ENCODE data around the gene C1RL. TPM values are rescaled to one million over a fixed set of nuclear protein-coding genes. Genes with fewer than 3 reads are reported as not detected.
A peak's percentile ranks its signal among the peaks of the same experiment; 100 is the strongest.

C1RL gene
- total RNA-seq, 4 donors from 2014 or later: 39.6 to 261 (median 65.0) TPM

DNA sequence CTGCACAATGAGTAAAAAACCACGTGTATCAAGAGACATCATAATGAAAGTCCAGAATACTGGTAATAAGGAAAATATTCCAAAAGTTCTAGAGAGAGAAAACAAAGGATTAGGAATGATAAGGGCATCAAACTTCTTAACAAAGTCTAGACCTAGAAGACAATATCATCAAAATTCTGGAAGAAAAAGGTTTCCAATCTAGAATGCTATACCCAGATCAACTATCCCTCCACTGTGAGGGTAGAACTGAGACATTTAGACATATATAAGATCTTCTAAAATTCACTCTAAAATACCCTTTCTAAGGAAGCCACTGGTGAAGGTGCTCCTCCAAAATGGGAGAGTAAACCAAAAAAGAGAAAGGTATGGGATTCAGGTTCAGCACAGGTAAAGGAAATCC, 2.9 kb downstream of the C1RL start:
- TF ChIP-seq POLR2AphosphoS5 (IDR thresholded peaks at IDR 0.05) (no peak), EP300 (IDR thresholded peaks at IDR 0.05; ENCODE audit: low read depth) (no peak), POLR2A (IDR thresholded peaks at IDR 0.05) (no peak)
- TF ChIP-seq, protein P1, sequence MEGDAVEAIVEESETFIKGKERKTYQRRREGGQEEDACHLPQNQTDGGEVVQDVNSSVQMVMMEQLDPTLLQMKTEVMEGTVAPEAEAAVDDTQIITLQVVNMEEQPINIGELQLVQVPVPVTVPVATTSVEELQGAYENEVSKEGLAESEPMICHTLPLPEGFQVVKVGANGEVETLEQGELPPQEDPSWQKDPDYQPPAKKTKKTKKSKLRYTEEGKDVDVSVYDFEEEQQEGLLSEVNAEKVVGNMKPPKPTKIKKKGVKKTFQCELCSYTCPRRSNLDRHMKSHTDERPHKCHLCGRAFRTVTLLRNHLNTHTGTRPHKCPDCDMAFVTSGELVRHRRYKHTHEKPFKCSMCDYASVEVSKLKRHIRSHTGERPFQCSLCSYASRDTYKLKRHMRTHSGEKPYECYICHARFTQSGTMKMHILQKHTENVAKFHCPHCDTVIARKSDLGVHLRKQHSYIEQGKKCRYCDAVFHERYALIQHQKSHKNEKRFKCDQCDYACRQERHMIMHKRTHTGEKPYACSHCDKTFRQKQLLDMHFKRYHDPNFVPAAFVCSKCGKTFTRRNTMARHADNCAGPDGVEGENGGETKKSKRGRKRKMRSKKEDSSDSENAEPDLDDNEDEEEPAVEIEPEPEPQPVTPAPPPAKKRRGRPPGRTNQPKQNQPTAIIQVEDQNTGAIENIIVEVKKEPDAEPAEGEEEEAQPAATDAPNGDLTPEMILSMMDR (IDR thresholded peaks at IDR 0.05): no peak
- Histone ChIP-seq H3K4me3 (no peak overlapping the region), H3K36me3 (no peaks in the 10 kb centered on the region), H3K4me1 (peaks cover 12 to 22% (median 17%) of the 10 kb centered on the region in 4 donors), H3K27me3 (no peaks in the 10 kb centered on the region), H3K9me3 (peaks cover 0 to 7% of the 10 kb centered on the region in 2 donors), H3K27ac (no peak overlapping the region)
- DNase-seq: no peak
- intact Hi-C loops (cut with DNase I; ENCODE audit: low total_unique reads) (loop anchor here (10.0 kb wide), 1 partner anchor 141 kb away; no protein-coding TSS in a partner anchor), in situ Hi-C loops (cut with MboI; ENCODE audit: low pct_ligation_motif_present in 1 of 4, low pct_unique_long_range_greater_than_20kb in 1 of 4, low sequenced_read_pairs in 3 of 4) (loop anchor here (10.0 to 25.0 kb wide), 3 partner anchors 161 to 194 kb away; partner anchors contain the start of genes C12orf57 (in 3 of the 4), RNU7-1 (in 3 of the 4), ATN1 (in 2 of the 4) and ENO2 (in 1 of the 4))
- 88 to 90% methylated on average over 1 of the region's 1 CpG for WGBS, 2 donors (ENCODE audit: low coverage in 1 of 2)

DNA sequence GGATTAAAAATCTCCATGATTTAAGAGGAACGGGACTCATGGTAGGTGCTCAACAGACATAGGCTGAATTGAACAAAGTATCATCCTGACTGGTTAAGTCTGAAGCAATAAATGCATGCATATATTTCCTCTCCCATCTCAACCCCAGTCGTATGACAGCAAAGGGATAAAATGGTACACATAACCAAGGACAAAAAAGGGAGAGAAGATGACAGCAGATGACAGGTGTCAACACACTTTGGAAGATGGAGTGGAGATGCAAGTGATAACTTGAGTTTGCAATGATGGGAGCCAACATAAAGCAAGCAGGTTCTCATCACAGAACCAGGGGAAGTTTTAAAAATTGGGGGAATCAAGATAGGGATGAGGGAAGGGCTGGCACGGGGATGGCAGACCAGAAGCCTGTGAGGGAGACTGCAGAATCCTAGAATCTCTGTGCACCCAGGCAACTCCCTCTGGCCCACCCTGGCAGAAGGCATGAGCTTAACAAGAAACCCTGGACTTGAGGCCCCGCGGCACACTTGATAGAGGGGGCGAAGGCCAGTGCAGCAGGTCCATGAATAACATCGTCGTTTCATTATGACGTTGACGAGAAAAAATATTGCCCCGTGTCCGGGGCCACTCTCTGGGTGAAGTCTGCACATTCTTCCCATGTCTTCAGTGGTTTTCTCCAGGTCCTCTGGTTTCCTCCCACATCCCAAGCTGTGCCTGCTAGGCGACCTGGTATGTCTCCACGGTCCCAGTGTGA, 5.0 kb downstream of the C1RL start:
- 91 to 95% methylated on average over 9 to 14 of the region's 14 CpGs for WGBS, 2 donors (ENCODE audit: low coverage in 1 of 2)
- H3K27ac ChIP-seq: no peak overlapping the region
- DNase-seq: no peak
- intact Hi-C loops (cut with DNase I; ENCODE audit: low total_unique reads): loop anchor here (10.0 kb wide), 1 partner anchor 139 kb away; no protein-coding TSS in a partner anchor
- H3K9me3 ChIP-seq: peaks cover 0 to 7% of the 10 kb centered on the region in 2 donors
- H3K4me3 ChIP-seq: no peak overlapping the region
- H3K4me1 ChIP-seq: peaks cover 8 to 15% (median 12%) of the 10 kb centered on the region in 4 donors
- in situ Hi-C loops (cut with MboI; ENCODE audit: low pct_ligation_motif_present in 1 of 4, low pct_unique_long_range_greater_than_20kb in 1 of 4, low sequenced_read_pairs in 3 of 4): loop anchor here (10.0 to 25.0 kb wide), 3 partner anchors 159 to 192 kb away; partner anchors contain the start of genes C12orf57 (in 3 of the 4), RNU7-1 (in 3 of the 4), ATN1 (in 2 of the 4) and ENO2 (in 1 of the 4)
- TF ChIP-seq EP300 (IDR thresholded peaks at IDR 0.05; ENCODE audit: low read depth) (no peak), POLR2A (IDR thresholded peaks at IDR 0.05) (no peak), POLR2AphosphoS5 (IDR thresholded peaks at IDR 0.05) (no peak)
- TF ChIP-seq, protein P1 (IDR thresholded peaks at IDR 0.05): no peak
- no peaks in the 10 kb centered on the region for H3K36me3 ChIP-seq
- no peaks in the 10 kb centered on the region for H3K27me3 ChIP-seq

DNA sequence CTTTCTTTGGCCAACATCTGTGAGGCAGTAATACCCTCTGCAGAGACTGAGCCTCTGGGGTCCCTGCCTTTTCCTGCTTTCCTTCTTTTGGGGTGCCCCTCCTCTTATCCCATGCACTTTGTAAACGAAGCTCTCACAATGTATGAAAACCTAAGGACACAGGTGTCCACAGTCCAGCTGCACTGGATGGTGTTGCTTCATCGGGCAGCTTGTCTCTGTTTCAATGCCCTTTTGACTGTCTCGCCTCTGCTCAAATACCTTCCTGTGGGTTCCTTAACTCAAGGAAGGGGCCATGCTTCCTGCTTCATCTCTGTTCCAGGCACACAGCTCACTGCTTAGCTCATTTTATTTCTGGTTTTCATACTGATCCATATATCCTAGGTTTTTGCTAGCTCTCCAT, 6.4 kb downstream of the C1RL start:
- TF ChIP-seq EP300 (IDR thresholded peaks at IDR 0.05; ENCODE audit: low read depth) (no peak), POLR2AphosphoS5 (IDR thresholded peaks at IDR 0.05) (no peak), POLR2A (IDR thresholded peaks at IDR 0.05) (no peak)
- TF ChIP-seq, protein P1 (IDR thresholded peaks at IDR 0.05): no peak
- Histone ChIP-seq H3K36me3 (no peaks in the 10 kb centered on the region), H3K4me3 (no peak overlapping the region), H3K27ac (no peak overlapping the region), H3K27me3 (no peaks in the 10 kb centered on the region), H3K4me1 (peaks cover 7 to 10% (median 7%) of the 10 kb centered on the region in 4 donors), H3K9me3 (peaks cover 0 to 7% of the 10 kb centered on the region in 2 donors)
- WGBS, 2 donors (ENCODE audit: low coverage in 1 of 2): 80 to 83% methylated on average over 2 to 3 of the region's 3 CpGs
- no peak for DNase-seq
- in situ Hi-C loops (cut with MboI; ENCODE audit: low pct_ligation_motif_present in 1 of 4, low pct_unique_long_range_greater_than_20kb in 1 of 4, low sequenced_read_pairs in 3 of 4) (loop anchor here (10.0 to 25.0 kb wide), 3 partner anchors 158 to 190 kb away; partner anchors contain the start of genes C12orf57 (in 3 of the 4), RNU7-1 (in 3 of the 4), ATN1 (in 2 of the 4) and ENO2 (in 1 of the 4)), intact Hi-C loops (cut with DNase I; ENCODE audit: low total_unique reads) (loop anchor here (10.0 kb wide), 1 partner anchor 138 kb away; no protein-coding TSS in a partner anchor)

DNA sequence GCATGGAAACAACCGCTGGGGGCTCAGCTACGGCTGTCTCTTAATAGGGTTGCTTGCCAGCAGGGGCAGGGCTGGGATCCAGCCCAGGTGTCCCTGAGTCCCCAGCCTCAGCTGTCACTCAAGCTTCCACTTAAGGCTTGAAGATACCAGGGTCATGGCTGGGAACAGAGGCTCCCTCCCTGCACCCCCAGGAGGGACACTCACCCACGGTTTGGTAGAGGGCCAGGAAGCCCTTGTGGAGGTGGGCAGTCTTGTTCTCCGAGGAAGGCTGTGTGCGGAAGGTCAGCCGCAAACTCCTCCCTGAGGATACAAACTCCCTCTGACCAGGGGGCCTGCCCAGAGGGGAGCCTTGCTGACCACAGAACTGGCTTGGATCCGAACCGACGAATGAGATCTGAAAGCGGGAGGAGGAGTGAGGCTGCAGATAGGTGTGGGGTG, 7.3 kb downstream of the C1RL start:
- Histone ChIP-seq H3K27ac (peak overlapping the region in 3 of 4 donors; percentile 13 to 31 (median 23)), H3K27me3 (no peaks in the 10 kb centered on the region), H3K4me1 (peaks cover 0 to under 1% (median 0%) of the 10 kb centered on the region in 4 donors), H3K9me3 (peaks cover 0 to 7% of the 10 kb centered on the region in 2 donors), H3K36me3 (no peaks in the 10 kb centered on the region), H3K4me3 (no peak overlapping the region)
- in situ Hi-C loops (cut with MboI; ENCODE audit: low pct_ligation_motif_present in 1 of 4, low pct_unique_long_range_greater_than_20kb in 1 of 4, low sequenced_read_pairs in 3 of 4): loop anchor here (10.0 to 25.0 kb wide), 3 partner anchors 157 to 189 kb away; partner anchors contain the start of genes C12orf57 (in 3 of the 4), RNU7-1 (in 3 of the 4), ATN1 (in 2 of the 4) and ENO2 (in 1 of the 4)
- TF ChIP-seq POLR2A (IDR thresholded peaks at IDR 0.05) (no peak), POLR2AphosphoS5 (IDR thresholded peaks at IDR 0.05) (no peak), EP300 (IDR thresholded peaks at IDR 0.05; ENCODE audit: low read depth) (no peak)
- TF ChIP-seq, protein P1 (IDR thresholded peaks at IDR 0.05): no peak
- WGBS, 2 donors (ENCODE audit: low coverage in 1 of 2): 91% methylated on average over 8 of the region's 10 CpGs; no CpG with 5 or more reads in 1 of the 2 donors
- no peak for DNase-seq
- intact Hi-C loops (cut with DNase I; ENCODE audit: low total_unique reads): loop anchor here (10.0 kb wide), 1 partner anchor 137 kb away; no protein-coding TSS in a partner anchor
